Measurements from ENCODE around the gene SEPTIN8. TPM values are rescaled to one million over a fixed set of nuclear protein-coding genes. Genes with fewer than 3 reads are reported as not detected.
A peak's percentile ranks its signal among the peaks of the same experiment; 100 is the strongest.

The SEPTIN8 gene
- total and polyA plus RNA-seq, 2 of the 13 experiments (the other 11 are each of a cell fraction or from before 2014, with no cell fraction given), result 41.4 to 49.9 TPM

DNA sequence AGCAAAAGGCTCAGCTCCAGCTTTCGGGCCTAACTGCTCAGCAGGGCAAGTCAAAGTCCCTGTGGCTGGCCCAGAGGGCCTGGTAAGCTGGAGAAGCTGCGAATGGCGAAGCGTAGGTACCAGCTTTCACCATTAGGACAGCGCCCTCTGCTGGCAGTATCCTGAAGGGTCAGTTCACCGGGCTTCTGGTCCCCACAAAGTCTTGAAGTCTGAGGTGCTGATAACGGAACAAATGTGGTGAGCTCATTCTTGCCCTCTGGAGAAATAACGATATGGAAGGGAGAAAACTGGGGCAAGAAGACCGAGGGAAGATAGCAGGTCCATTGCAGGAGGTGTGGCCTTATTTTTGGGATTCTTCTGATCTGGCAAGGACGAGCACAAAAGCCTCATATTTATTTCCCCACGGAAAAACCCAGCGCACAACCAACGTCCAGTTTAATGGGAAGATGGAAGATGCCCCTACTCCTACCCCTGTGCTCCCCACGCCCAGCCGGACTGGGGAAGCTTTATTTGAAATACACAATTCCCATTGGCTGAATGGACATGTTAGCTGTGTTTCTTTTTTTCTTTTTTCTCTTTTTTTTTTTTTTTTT, 43.2 kb upstream of the SEPTIN8 start (continued):
- TF ChIP-seq, protein P1, sequence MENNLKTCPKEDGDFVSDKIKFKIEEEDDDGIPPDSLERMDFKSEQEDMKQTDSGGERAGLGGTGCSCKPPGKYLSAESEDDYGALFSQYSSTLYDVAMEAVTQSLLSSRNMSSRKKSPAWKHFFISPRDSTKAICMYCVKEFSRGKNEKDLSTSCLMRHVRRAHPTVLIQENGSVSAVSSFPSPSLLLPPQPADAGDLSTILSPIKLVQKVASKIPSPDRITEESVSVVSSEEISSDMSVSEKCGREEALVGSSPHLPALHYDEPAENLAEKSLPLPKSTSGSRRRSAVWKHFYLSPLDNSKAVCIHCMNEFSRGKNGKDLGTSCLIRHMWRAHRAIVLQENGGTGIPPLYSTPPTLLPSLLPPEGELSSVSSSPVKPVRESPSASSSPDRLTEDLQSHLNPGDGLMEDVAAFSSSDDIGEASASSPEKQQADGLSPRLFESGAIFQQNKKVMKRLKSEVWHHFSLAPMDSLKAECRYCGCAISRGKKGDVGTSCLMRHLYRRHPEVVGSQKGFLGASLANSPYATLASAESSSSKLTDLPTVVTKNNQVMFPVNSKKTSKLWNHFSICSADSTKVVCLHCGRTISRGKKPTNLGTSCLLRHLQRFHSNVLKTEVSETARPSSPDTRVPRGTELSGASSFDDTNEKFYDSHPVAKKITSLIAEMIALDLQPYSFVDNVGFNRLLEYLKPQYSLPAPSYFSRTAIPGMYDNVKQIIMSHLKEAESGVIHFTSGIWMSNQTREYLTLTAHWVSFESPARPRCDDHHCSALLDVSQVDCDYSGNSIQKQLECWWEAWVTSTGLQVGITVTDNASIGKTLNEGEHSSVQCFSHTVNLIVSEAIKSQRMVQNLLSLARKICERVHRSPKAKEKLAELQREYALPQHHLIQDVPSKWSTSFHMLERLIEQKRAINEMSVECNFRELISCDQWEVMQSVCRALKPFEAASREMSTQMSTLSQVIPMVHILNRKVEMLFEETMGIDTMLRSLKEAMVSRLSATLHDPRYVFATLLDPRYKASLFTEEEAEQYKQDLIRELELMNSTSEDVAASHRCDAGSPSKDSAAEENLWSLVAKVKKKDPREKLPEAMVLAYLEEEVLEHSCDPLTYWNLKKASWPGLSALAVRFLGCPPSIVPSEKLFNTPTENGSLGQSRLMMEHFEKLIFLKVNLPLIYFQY (CRISPR knock-in tag; IDR thresholded peaks at IDR 0.05; ENCODE audit: borderline replicate concordance), result peak; percentile 28; the same call in 1 of the 2 replicates
- no peak for TF ChIP-seq ZNF143 (CRISPR knock-in tag; IDR thresholded peaks at IDR 0.05)
- peak; percentile 15; the same call in 1 of the 2 replicates for TF ChIP-seq HOXA3 (CRISPR knock-in tag; IDR thresholded peaks at IDR 0.05)
- TF ChIP-seq, protein P2, sequence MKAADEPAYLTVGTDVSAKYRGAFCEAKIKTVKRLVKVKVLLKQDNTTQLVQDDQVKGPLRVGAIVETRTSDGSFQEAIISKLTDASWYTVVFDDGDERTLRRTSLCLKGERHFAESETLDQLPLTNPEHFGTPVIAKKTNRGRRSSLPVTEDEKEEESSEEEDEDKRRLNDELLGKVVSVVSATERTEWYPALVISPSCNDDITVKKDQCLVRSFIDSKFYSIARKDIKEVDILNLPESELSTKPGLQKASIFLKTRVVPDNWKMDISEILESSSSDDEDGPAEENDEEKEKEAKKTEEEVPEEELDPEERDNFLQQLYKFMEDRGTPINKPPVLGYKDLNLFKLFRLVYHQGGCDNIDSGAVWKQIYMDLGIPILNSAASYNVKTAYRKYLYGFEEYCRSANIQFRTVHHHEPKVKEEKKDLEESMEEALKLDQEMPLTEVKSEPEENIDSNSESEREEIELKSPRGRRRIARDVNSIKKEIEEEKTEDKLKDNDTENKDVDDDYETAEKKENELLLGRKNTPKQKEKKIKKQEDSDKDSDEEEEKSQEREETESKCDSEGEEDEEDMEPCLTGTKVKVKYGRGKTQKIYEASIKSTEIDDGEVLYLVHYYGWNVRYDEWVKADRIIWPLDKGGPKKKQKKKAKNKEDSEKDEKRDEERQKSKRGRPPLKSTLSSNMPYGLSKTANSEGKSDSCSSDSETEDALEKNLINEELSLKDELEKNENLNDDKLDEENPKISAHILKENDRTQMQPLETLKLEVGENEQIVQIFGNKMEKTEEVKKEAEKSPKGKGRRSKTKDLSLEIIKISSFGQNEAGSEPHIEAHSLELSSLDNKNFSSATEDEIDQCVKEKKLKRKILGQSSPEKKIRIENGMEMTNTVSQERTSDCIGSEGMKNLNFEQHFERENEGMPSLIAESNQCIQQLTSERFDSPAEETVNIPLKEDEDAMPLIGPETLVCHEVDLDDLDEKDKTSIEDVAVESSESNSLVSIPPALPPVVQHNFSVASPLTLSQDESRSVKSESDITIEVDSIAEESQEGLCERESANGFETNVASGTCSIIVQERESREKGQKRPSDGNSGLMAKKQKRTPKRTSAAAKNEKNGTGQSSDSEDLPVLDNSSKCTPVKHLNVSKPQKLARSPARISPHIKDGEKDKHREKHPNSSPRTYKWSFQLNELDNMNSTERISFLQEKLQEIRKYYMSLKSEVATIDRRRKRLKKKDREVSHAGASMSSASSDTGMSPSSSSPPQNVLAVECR (CRISPR knock-in tag; IDR thresholded peaks at IDR 0.05; ENCODE audit: borderline replicate concordance), result peak; percentile 42; the same call in 1 of the 2 replicates
- no peak for TF ChIP-seq MAFK (conservative IDR thresholded peaks at IDR 0.05 in 1 of 2, IDR thresholded peaks at IDR 0.05 in 1 of 2; ENCODE audit: low read length in 2 of 2)
- TF ChIP-seq ZC3H4 (CRISPR knock-in tag; IDR thresholded peaks at IDR 0.05; ENCODE audit: borderline replicate concordance), result no peak
- no peak for TF ChIP-seq ZNF747 (CRISPR knock-in tag; IDR thresholded peaks at IDR 0.05; ENCODE audit: borderline replicate concordance)
- TF ChIP-seq KDM5B (CRISPR knock-in tag; IDR thresholded peaks at IDR 0.05; ENCODE audit: borderline replicate concordance), result 0 out of 2 replicates have a peak, but pooled peaks have one; percentile 40
- no peak for TF ChIP-seq NFYC (CRISPR knock-in tag; IDR thresholded peaks at IDR 0.05)
- TF ChIP-seq MXI1 (IDR thresholded peaks at IDR 0.05; ENCODE audit: borderline replicate concordance, low read depth, low read length), result peak; percentile 33; the same call in 1 of the 3 replicates
- TF ChIP-seq MED1 (CRISPR knock-in tag; IDR thresholded peaks at IDR 0.05), result 0 out of 2 replicates have a peak, but pooled peaks have one; percentile 20
- no peak for TF ChIP-seq ZNF567 (CRISPR knock-in tag; IDR thresholded peaks at IDR 0.05; ENCODE audit: borderline replicate concordance)
- TF ChIP-seq, protein P3, sequence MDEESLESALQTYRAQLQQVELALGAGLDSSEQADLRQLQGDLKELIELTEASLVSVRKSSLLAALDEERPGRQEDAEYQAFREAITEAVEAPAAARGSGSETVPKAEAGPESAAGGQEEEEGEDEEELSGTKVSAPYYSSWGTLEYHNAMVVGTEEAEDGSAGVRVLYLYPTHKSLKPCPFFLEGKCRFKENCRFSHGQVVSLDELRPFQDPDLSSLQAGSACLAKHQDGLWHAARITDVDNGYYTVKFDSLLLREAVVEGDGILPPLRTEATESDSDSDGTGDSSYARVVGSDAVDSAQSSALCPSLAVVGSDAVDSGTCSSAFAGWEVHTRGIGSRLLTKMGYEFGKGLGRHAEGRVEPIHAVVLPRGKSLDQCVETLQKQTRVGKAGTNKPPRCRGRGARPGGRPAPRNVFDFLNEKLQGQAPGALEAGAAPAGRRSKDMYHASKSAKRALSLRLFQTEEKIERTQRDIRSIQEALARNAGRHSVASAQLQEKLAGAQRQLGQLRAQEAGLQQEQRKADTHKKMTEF (CRISPR knock-in tag; IDR thresholded peaks at IDR 0.05), result 0 out of 2 replicates have a peak, but pooled peaks have one; percentile 20
- TF ChIP-seq ZNF792 (CRISPR knock-in tag; IDR thresholded peaks at IDR 0.05), result no peak
- no peak for TF ChIP-seq TCF12 (IDR thresholded peaks at IDR 0.05)
- TF ChIP-seq TCF12 (CRISPR knock-in tag; IDR thresholded peaks at IDR 0.05), result 0 out of 2 replicates have a peak, but pooled peaks have one; percentile 28
- TF ChIP-seq ZFX (CRISPR knock-in tag; IDR thresholded peaks at IDR 0.05; ENCODE audit: low read depth), result peak; percentile 89
- TF ChIP-seq, protein P4, sequence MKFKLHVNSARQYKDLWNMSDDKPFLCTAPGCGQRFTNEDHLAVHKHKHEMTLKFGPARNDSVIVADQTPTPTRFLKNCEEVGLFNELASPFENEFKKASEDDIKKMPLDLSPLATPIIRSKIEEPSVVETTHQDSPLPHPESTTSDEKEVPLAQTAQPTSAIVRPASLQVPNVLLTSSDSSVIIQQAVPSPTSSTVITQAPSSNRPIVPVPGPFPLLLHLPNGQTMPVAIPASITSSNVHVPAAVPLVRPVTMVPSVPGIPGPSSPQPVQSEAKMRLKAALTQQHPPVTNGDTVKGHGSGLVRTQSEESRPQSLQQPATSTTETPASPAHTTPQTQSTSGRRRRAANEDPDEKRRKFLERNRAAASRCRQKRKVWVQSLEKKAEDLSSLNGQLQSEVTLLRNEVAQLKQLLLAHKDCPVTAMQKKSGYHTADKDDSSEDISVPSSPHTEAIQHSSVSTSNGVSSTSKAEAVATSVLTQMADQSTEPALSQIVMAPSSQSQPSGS (CRISPR knock-in tag; IDR thresholded peaks at IDR 0.05), result peak; percentile 62; the same call in 1 of the 2 replicates
- TF ChIP-seq MIER3 (CRISPR knock-in tag; IDR thresholded peaks at IDR 0.05; ENCODE audit: borderline replicate concordance), result no peak

Measured in HepG2 (cell line).